Measurements from ENCODE around the gene ESM1. TPM values are rescaled to one million over a fixed set of nuclear protein-coding genes. Genes with fewer than 3 reads are reported as not detected.
"Not testable (repeated sequence)": the region's sequence is repeated elsewhere in the genome, so short reads cannot be mapped to it uniquely, and the experiment has no call there.

Gene ESM1
- total RNA-seq, 1 donor from 2014 or later, result not detected

DNA sequence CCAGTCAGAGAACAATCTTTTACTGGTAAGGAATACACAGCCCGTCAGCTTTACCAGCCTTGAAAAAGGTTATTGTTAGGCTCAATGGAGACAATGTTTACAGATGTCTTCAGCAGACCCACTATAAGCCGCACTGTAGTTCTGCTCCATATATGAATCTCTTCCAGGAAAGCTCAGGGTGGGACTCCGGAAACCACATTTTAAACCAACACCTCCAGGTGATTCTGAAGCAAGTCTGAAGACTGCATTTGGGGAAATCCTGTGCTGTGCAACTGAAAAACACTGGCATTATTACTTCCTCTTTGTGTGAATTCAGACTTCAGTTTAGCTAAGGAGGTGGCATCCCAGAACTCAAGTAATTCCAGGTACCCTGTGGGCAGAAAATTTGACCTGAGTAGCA, 42.2 kb upstream of the ESM1 start:
- H3K9me3 Mint-ChIP-seq, result no peaks in the 10 kb centered on the region
- peaks cover 12% of the 10 kb centered on the region for H3K27me3 Mint-ChIP-seq (ENCODE audit: low read depth)
- no peaks in the 10 kb centered on the region for H3K36me3 Mint-ChIP-seq
- no peak overlapping the region for H3K27ac Mint-ChIP-seq
- TF ChIP-seq, protein P1, sequence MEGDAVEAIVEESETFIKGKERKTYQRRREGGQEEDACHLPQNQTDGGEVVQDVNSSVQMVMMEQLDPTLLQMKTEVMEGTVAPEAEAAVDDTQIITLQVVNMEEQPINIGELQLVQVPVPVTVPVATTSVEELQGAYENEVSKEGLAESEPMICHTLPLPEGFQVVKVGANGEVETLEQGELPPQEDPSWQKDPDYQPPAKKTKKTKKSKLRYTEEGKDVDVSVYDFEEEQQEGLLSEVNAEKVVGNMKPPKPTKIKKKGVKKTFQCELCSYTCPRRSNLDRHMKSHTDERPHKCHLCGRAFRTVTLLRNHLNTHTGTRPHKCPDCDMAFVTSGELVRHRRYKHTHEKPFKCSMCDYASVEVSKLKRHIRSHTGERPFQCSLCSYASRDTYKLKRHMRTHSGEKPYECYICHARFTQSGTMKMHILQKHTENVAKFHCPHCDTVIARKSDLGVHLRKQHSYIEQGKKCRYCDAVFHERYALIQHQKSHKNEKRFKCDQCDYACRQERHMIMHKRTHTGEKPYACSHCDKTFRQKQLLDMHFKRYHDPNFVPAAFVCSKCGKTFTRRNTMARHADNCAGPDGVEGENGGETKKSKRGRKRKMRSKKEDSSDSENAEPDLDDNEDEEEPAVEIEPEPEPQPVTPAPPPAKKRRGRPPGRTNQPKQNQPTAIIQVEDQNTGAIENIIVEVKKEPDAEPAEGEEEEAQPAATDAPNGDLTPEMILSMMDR (IDR thresholded peaks at IDR 0.05; ENCODE audit: unreplicated experiment), result no peak
- no peak overlapping the region for H3K4me3 Mint-ChIP-seq
- no peak for DNase-seq (ENCODE audit: low spot score in 2 of 2, unreplicated experiment in 2 of 2)
- no peaks in the 10 kb centered on the region for H3K4me1 Mint-ChIP-seq

DNA sequence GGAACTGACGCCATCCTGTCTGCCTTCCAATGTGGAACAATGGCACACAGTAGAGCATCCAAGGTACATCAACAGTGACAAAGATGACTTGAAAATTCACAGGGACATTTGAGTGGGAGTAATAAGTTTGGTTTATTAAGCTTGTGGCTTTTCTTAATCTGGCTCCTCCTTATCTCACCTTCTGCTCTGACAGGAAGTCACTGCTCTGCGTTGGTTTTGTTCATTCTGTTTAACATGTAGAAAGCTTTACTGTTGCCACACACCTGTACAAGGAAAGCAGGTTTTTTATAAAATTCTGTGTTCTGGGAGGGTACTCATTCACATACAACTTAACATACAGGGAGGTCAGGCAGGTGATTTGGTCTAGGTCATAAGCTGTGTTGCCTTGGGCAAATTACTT, 37.1 kb upstream of the ESM1 start:
- H3K27me3 Mint-ChIP-seq (ENCODE audit: low read depth), result peaks cover 12% of the 10 kb centered on the region
- no peak overlapping the region for H3K4me3 Mint-ChIP-seq
- H3K36me3 Mint-ChIP-seq, result no peaks in the 10 kb centered on the region
- no peaks in the 10 kb centered on the region for H3K9me3 Mint-ChIP-seq
- no peak overlapping the region for H3K27ac Mint-ChIP-seq
- no peak for DNase-seq (ENCODE audit: low spot score in 2 of 2, unreplicated experiment in 2 of 2)
- TF ChIP-seq, protein P1 (IDR thresholded peaks at IDR 0.05; ENCODE audit: unreplicated experiment), result no peak
- no peaks in the 10 kb centered on the region for H3K4me1 Mint-ChIP-seq

DNA sequence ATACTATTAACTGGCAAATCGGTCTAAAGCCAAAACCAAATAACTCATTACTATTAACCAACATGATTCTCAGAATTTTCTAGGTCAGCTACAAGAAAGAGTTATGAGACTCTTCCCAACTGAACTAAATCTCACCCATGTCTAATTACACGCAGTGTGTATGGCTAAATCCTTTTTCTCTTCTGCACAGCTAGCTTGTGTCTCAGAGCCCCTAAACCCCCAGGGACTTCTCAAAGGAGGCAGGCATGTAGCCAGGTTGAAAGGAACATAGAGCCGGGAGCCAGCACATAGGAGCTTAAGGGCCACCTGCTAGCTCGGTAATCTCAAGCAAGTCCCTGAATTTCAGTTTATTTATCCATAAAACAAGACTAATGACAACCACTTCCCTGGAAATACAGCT, 36.4 kb upstream of the ESM1 start:
- no peak overlapping the region for H3K4me3 Mint-ChIP-seq

DNA sequence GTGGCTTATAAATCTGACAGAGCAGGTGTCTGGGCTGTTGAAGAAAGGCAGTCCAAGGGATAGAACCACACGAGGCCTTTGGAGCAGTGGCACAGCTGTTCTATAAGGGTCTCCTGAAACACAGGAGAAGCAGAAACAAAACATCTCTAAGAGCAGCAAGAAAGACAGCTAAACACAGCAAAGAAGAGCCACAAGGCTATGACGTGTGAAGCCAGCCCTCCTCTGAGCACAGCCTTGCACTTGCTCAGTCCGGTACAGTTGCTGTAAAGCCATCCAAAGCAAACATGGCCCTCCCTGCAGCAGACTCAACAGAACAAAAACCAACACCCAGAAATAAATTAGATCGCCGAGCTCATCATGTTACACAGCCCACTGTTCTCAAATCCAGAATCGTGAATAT, 36.0 kb upstream of the ESM1 start:
- H3K27ac Mint-ChIP-seq, result no peak overlapping the region
- TF ChIP-seq, protein P1 (IDR thresholded peaks at IDR 0.05; ENCODE audit: unreplicated experiment), result no peak
- H3K9me3 Mint-ChIP-seq, result peaks cover under 1% of the 10 kb centered on the region
- DNase-seq (ENCODE audit: low spot score in 2 of 2, unreplicated experiment in 2 of 2), result no peak
- H3K4me3 Mint-ChIP-seq, result no peak overlapping the region
- H3K36me3 Mint-ChIP-seq, result no peaks in the 10 kb centered on the region
- peaks cover 12% of the 10 kb centered on the region for H3K27me3 Mint-ChIP-seq (ENCODE audit: low read depth)
- no peaks in the 10 kb centered on the region for H3K4me1 Mint-ChIP-seq

More for the DNA sequence above, 36.4 kb upstream of the ESM1 start:
- Mint-ChIP-seq H3K4me1 (no peaks in the 10 kb centered on the region), H3K9me3 (no peaks in the 10 kb centered on the region), H3K27me3 (ENCODE audit: low read depth) (peaks cover 12% of the 10 kb centered on the region), H3K27ac (no peak overlapping the region), H3K36me3 (no peaks in the 10 kb centered on the region)
- TF ChIP-seq, protein P1 (IDR thresholded peaks at IDR 0.05; ENCODE audit: unreplicated experiment), result no peak
- no peak for DNase-seq (ENCODE audit: low spot score in 2 of 2, unreplicated experiment in 2 of 2)

DNA sequence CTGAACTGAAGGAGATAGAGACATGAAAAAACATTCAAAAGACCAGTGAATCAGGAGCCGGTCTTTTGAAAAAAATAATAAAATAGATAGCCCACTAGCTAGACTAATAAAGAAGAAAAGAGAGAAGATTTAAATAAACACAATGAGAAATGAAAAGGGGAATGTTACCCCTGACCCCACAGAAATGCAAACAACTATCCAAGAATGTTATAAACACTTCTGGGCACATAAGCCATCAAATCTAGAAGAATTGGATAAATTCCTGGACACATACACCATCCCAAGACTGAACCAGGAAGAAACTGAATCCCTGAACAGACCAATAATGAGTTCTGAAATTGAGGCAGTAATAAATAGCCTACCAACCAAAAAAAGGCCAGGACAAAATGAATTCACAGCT, 24.8 kb upstream of the ESM1 start:
- Mint-ChIP-seq H3K9me3 (peaks cover 30% of the 10 kb centered on the region), H3K27me3 (ENCODE audit: low read depth) (peaks cover 21% of the 10 kb centered on the region)
- H3K4me3 Mint-ChIP-seq; DNase-seq (ENCODE audit: low spot score in 2 of 2, unreplicated experiment in 2 of 2); H3K4me1 Mint-ChIP-seq; H3K36me3 Mint-ChIP-seq; H3K27ac Mint-ChIP-seq: not testable (repeated sequence)

DNA sequence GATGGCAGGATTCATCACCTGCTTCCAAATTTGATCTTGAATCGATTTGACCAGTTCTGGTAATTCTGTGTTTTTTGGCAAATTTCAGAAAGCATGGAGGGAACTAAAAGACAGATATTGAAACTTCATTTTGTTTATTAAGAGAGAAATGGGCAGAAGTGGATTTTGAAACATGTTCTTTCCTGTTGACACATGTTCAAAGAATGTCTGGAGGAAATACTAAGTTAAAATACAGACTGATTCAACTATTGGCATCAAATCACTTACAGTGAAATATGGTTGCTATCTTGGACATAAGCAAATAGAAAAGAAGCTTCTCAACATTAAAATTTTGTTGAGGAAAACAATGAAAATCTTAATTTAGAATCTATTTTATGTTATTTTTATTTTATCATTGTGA, 19.3 kb upstream of the ESM1 start:
- DNase-seq (ENCODE audit: low spot score in 2 of 2, unreplicated experiment in 2 of 2), result no peak
- H3K4me3 Mint-ChIP-seq, result no peak overlapping the region
- H3K27me3 Mint-ChIP-seq (ENCODE audit: low read depth), result peaks cover 26% of the 10 kb centered on the region
- no peak overlapping the region for H3K27ac Mint-ChIP-seq
- peaks cover 3% of the 10 kb centered on the region for H3K9me3 Mint-ChIP-seq
- no peaks in the 10 kb centered on the region for H3K4me1 Mint-ChIP-seq
- no peaks in the 10 kb centered on the region for H3K36me3 Mint-ChIP-seq
- TF ChIP-seq, protein P1 (IDR thresholded peaks at IDR 0.05; ENCODE audit: unreplicated experiment), result no peak
